Mesenchymal stem cell (in vitro differentiated cells and primary cell): ENCODE data around the gene OGFR.

Experiments used
- DNase-seq: peaks from one replicate; pipeline ENCODE4 v3.0.0-alpha.2; 2013
- H2AFZ ChIP-seq: one replicate; pipeline ENCODE4 v1.6.1; 2013; ENCODE audit warnings: low read depth, mild to moderate bottlenecking, control low read depth, inconsistent platforms, low read length, moderate library complexity
- H2AK5ac ChIP-seq: 2 replicates; pipeline ENCODE4 v1.6.1; 2013; ENCODE audit warnings: low read length, moderate library complexity, mild to moderate bottlenecking, inconsistent platforms; ENCODE audit not compliant: severe bottlenecking
- H2BK120ac ChIP-seq: one replicate; pipeline ENCODE4 v1.6.1; 2013; ENCODE audit warnings: low read depth, mild to moderate bottlenecking, inconsistent platforms, low read length, moderate library complexity
- H2BK12ac ChIP-seq, 2 experiments: one replicate each; pipeline ENCODE4 v1.6.1; 2013; ENCODE audit warnings: inconsistent platforms in 2 of 2, low read length in 2 of 2, mild to moderate bottlenecking in 2 of 2, moderate library complexity in 2 of 2, control low read depth in 1 of 2
- H2BK15ac ChIP-seq: one replicate; pipeline ENCODE4 v1.6.1; 2013; ENCODE audit warnings: mild to moderate bottlenecking, low read depth, inconsistent platforms; ENCODE audit not compliant: poor library complexity, severe bottlenecking
- H2BK5ac ChIP-seq: 2 replicates; pipeline ENCODE4 v1.6.1; 2013; ENCODE audit warnings: low read depth, mild to moderate bottlenecking, low read length, control low read depth, inconsistent platforms; ENCODE audit not compliant: poor library complexity, severe bottlenecking
- H3K14ac ChIP-seq, 2 experiments: one replicate each; pipeline ENCODE4 v1.6.1; 2013; ENCODE audit warnings: inconsistent platforms in 2 of 2, low read length in 2 of 2, control low read depth in 1 of 2, mild to moderate bottlenecking in 1 of 2, moderate library complexity in 1 of 2
- H3K18ac ChIP-seq, 2 experiments: one replicate each; pipeline ENCODE4 v1.6.1; 2013; ENCODE audit warnings: inconsistent platforms in 2 of 2, low read length in 2 of 2, control low read depth in 1 of 2, low read depth in 1 of 2, mild to moderate bottlenecking in 1 of 2
- H3K23ac ChIP-seq, 2 experiments: one replicate each; pipeline ENCODE4 v1.6.1; 2013; ENCODE audit warnings: inconsistent platforms in 2 of 2, low read length in 2 of 2, mild to moderate bottlenecking in 2 of 2, moderate library complexity in 2 of 2, control low read depth in 1 of 2
- H3K27ac ChIP-seq: 2 replicates; pipeline ENCODE4 v1.5.1; 2013; ENCODE audit warnings: mild to moderate bottlenecking, moderate library complexity, low read length, control low read depth, inconsistent platforms; ENCODE audit not compliant: poor library complexity, severe bottlenecking
- H3K27me3 ChIP-seq, 2 experiments: 2 replicates each; pipeline versions ENCODE4 v1.6.1 to v1.7.0; 2013; ENCODE audit warnings: low read length in 2 of 2, mild to moderate bottlenecking in 2 of 2, moderate library complexity in 2 of 2, control low read depth in 1 of 2, inconsistent platforms in 1 of 2; ENCODE audit not compliant: control insufficient read depth in 1 of 2, insufficient read depth in 1 of 2
- H3K36me3 ChIP-seq, 2 experiments: 2 replicates each; pipeline versions ENCODE4 v1.6.1 to v1.7.0; 2013; ENCODE audit warnings: low read length in 2 of 2, control low read depth in 1 of 2, inconsistent platforms in 1 of 2, low read depth in 1 of 2, mild to moderate bottlenecking in 1 of 2; ENCODE audit not compliant: insufficient read depth in 2 of 2, control insufficient read depth in 1 of 2
- H3K4ac ChIP-seq, 2 experiments: one replicate each; pipeline ENCODE4 v1.6.1; 2013; ENCODE audit warnings: inconsistent platforms in 2 of 2, low read length in 2 of 2, mild to moderate bottlenecking in 2 of 2, moderate library complexity in 2 of 2, control low read depth in 1 of 2, low read depth in 1 of 2
- H3K4me1 ChIP-seq: 2 replicates; pipeline ENCODE4 v1.6.1; 2013; ENCODE audit warnings: low read depth, low read length, control low read depth; ENCODE audit not compliant: control insufficient read depth, insufficient read depth
- H3K4me2 ChIP-seq: 2 replicates; pipeline ENCODE4 v1.6.1; 2013; ENCODE audit warnings: low read length, mild to moderate bottlenecking, inconsistent platforms; ENCODE audit not compliant: poor library complexity, severe bottlenecking
- H3K4me3 ChIP-seq, 2 experiments: 2 replicates each; pipeline versions ENCODE4 v1.5.1 to v1.7.0; 2013; ENCODE audit warnings: low read length in 2 of 2, mild to moderate bottlenecking in 2 of 2, control low read depth in 1 of 2, low read depth in 1 of 2; ENCODE audit not compliant: insufficient read depth in 1 of 2
- H3K79me1 ChIP-seq: replicated peaks from 2 replicates; pipeline ENCODE4 v1.6.1; 2013; ENCODE audit warnings: mild to moderate bottlenecking, control low read depth, low read length, inconsistent platforms; ENCODE audit not compliant: poor library complexity, severe bottlenecking
- H3K9ac ChIP-seq: 2 replicates; pipeline ENCODE4 v1.7.0; 2013; ENCODE audit warnings: mild to moderate bottlenecking, low read length, moderate library complexity
- H3K9me3 ChIP-seq: 2 replicates; pipeline ENCODE4 v1.7.0; 2013; ENCODE audit warnings: mild to moderate bottlenecking, low read length; ENCODE audit not compliant: control insufficient read depth
- H4K8ac ChIP-seq: one replicate; pipeline ENCODE4 v1.6.1; 2013; ENCODE audit warnings: inconsistent platforms, mild to moderate bottlenecking, low read length, moderate library complexity
- H4K91ac ChIP-seq: one replicate; pipeline ENCODE4 v1.6.1; 2013; ENCODE audit warnings: mild to moderate bottlenecking, low read length, inconsistent platforms
- WGBS: methylation state at CpG from one replicate; pipeline ENCODE4 v1.1.7; 2013; ENCODE audit warnings: mixed read lengths; 5-methylcytosine and 5-hydroxymethylcytosine counted together

OGFR gene

DNA sequence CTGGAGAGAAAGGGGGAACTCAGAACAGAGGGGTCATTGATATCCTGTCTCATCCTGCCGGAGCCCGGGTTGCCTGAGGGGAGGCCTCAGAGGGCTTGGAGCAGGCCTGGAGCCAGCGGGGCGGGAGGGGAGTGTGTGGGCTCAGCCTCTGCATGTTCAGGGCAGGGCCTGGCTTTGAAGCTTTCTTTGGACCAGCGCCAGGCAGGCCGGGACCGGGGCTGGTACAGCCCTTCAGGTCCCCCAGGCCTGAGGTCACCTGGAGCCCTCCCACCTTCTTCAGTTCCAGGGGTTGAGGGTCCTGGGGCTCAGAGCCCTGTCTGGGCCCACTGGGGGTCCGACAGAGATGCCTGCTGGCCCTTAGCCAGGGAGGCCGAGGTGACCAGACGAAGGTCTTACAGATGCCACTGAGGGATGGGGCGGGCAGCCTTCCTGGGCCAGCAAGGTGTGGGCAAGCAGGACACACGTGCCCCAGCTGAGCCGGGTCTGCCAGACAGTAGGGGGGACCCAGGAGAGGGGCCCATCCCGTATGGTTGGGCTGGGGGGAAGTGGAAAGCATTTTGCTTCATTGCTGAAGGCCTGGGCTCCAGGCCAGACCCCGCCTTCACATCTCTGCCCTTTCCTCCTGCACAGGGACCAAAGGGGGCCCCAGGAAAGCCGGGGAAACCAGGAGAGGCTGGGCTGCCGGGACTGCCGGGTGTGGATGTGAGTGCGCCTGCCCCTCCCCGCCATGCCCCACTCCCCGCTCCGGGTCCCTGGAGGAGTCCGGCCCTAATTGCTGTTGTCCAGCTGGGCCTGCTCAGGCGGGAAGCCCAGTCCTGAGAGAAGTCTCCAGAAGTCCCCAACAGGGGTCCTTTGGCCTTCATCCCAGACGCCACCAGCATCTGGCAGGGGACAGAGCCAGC lies 14.2 kb downstream of the OGFR start:
- H3K14ac ChIP-seq, result peak overlapping the region in 1 of 2 experiments; percentile 26
- H4K8ac ChIP-seq, result no peak overlapping the region
- H3K36me3 ChIP-seq, result peaks cover 0 to 10% of the 10 kb centered on the region in 2 experiments
- H3K27me3 ChIP-seq, result peaks cover 25 to 40% of the 10 kb centered on the region in 2 experiments
- H3K18ac ChIP-seq, result peak overlapping the region in 1 of 2 experiments; percentile 18
- H3K4me2 ChIP-seq, result peak overlapping the region; percentile 34
- H2BK5ac ChIP-seq, result no peak overlapping the region
- no peak overlapping the region for H3K4ac ChIP-seq
- 72% methylated on average over 24 of the region's 25 CpGs for WGBS
- H4K91ac ChIP-seq, result peak overlapping the region; percentile 9
- DNase-seq, result no peak
- peak overlapping the region in 1 of 2 experiments; percentile 33 for H3K4me3 ChIP-seq
- H3K9ac ChIP-seq, result no peak overlapping the region
- peaks cover 57% of the 10 kb centered on the region for H3K4me1 ChIP-seq
- H3K27ac ChIP-seq, result no peak overlapping the region
- H3K9me3 ChIP-seq, result no peaks in the 10 kb centered on the region
- H3K79me1 ChIP-seq, result peaks cover 4% of the 10 kb centered on the region
- no peak overlapping the region for H2BK120ac ChIP-seq
- H2BK15ac ChIP-seq, result peak overlapping the region; percentile 3
- H2AFZ ChIP-seq, result no peak overlapping the region
- H3K23ac ChIP-seq, result no peak overlapping the region
- H2BK12ac ChIP-seq, result peak overlapping the region in 1 of 2 experiments; percentile 67
- H2AK5ac ChIP-seq, result no peak overlapping the region

DNA sequence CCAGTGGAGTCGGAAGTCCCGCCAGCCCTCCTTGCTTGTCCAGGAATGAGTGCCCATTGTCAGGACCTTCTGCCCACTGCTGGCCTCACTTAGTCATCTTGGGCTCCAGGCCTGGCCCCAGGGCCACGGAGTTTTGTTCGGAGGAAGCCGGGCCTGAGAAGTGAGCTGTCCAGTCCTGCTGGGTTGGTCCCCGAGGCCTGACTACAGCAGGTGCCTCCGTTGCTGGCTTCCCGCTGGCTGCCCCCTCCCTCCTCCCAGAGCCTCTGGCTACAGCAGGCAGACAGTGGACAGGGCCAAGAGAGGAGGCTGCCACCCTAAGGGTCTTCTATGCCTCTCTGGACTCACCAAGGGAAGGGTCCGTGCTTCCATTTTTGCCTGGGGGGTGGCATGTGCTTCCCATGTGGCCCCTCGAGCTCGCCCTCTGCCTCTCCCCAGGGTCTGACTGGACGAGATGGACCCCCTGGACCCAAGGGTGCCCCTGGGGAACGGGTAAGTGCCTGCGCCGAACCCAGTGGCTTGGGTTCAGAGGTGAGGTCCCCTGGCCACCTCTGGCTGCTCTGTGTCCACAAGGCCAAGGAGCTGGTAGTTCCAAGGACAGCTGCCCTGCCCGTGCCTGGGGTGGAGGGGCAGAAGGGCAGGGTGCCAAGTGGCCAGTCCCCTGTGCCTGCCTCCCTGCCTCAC lies 15.0 kb downstream of the OGFR start:
- H3K4ac ChIP-seq, result no peak overlapping the region
- peaks cover 24 to 39% of the 10 kb centered on the region in 2 experiments for H3K27me3 ChIP-seq
- H2BK12ac ChIP-seq, result peak overlapping the region in 1 of 2 experiments; percentile 3
- no peak overlapping the region for H4K8ac ChIP-seq
- peaks cover 64% of the 10 kb centered on the region for H3K4me1 ChIP-seq
- no peak overlapping the region for H3K18ac ChIP-seq
- no peak overlapping the region for H3K9ac ChIP-seq
- H3K4me3 ChIP-seq, result no peak overlapping the region
- WGBS, result 83% methylated on average over 16 of the region's 16 CpGs
- H2BK15ac ChIP-seq, result no peak overlapping the region
- H3K4me2 ChIP-seq, result no peak overlapping the region
- H2AFZ ChIP-seq, result no peak overlapping the region
- no peak overlapping the region for H2BK5ac ChIP-seq
- no peak overlapping the region for H2AK5ac ChIP-seq
- DNase-seq, result no peak
- H3K23ac ChIP-seq, result no peak overlapping the region
- H4K91ac ChIP-seq, result peak overlapping the region; percentile 6
- H2BK120ac ChIP-seq, result no peak overlapping the region
- no peak overlapping the region for H3K27ac ChIP-seq
- no peak overlapping the region for H3K14ac ChIP-seq
- H3K79me1 ChIP-seq, result peaks cover 4% of the 10 kb centered on the region
- peaks cover 0 to 2% of the 10 kb centered on the region in 2 experiments for H3K36me3 ChIP-seq
- no peaks in the 10 kb centered on the region for H3K9me3 ChIP-seq

DNA sequence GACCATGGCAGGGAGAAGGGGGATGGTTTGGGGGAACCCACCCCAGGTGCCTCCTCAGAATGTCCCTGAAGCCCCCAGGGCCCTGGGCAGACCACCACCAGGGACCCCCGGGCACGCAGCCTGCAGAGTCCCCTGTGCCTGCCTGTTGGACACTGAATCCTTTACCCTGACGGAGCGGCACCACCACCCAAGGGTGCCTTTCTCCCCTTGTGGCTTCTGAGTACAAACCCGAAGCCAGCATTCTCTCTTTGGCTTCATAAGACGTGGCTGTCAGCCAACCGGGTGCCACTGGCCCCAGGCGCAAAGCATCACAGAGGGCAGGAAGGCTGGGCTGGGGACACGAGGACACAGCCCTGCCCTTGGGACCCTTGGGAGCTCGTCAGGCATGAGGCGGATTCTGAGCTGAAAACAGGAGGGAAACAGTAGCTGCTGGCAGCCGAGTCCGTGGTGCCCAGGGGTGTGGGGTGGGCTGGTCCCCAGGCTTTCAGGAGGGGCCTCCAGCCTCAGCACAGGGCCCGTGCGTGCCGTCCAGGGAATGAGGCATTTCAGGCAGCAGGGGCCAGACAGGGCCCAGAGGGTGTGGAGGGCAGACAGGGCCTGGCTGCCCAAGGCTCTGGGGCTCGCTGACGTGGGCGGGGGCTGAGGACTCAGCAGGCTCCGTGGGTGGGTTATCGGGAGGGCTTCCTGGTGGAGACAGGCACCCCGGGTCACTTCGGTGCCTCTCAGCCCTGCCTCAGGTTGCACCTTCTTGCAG lies 15.8 kb downstream of the OGFR start:
- H3K4ac ChIP-seq, result no peak overlapping the region
- no peaks in the 10 kb centered on the region for H3K36me3 ChIP-seq
- peaks cover 62% of the 10 kb centered on the region for H3K4me1 ChIP-seq
- H2AFZ ChIP-seq, result no peak overlapping the region
- H3K9me3 ChIP-seq, result no peaks in the 10 kb centered on the region
- H2BK5ac ChIP-seq, result no peak overlapping the region
- DNase-seq, result no peak
- no peak overlapping the region for H3K4me2 ChIP-seq
- no peak overlapping the region for H2AK5ac ChIP-seq
- peak overlapping the region in 1 of 2 experiments; percentile 14 for H3K18ac ChIP-seq
- H3K14ac ChIP-seq, result peak overlapping the region in 1 of 2 experiments; percentile 63
- no peak overlapping the region for H3K27ac ChIP-seq
- no peak overlapping the region for H2BK12ac ChIP-seq
- H3K79me1 ChIP-seq, result no peaks in the 10 kb centered on the region
- H4K91ac ChIP-seq, result peak overlapping the region; percentile 6
- H3K23ac ChIP-seq, result no peak overlapping the region
- H4K8ac ChIP-seq, result no peak overlapping the region
- 79% methylated on average over 23 of the region's 23 CpGs for WGBS
- peaks cover 16 to 34% of the 10 kb centered on the region in 2 experiments for H3K27me3 ChIP-seq
- H2BK15ac ChIP-seq, result no peak overlapping the region
- H3K9ac ChIP-seq, result no peak overlapping the region
- no peak overlapping the region for H3K4me3 ChIP-seq
- no peak overlapping the region for H2BK120ac ChIP-seq
